Uterus (tissue), 2 donors: Measurements from ENCODE around the gene TBX10.

Source experiments
- CTCF ChIP-seq, 4 experiments: fragments of 200-600 bp in 2 of 4; fragments of 450-650 bp in 2 of 4; sonication (generic) in 2 of 4; IDR thresholded peaks; one replicate each; pipeline ENCODE4 v1.5.1; 2016 to 2019; ENCODE audit warnings: antibody characterized with exemption in 4 of 4, mild to moderate bottlenecking in 2 of 4, moderate library complexity in 1 of 4
- POLR2A ChIP-seq, 2 donors: fragments of 450-650 bp; IDR thresholded peaks; one replicate each; pipeline ENCODE4 v1.6.1; 2016; ENCODE audit warnings: antibody characterized with exemption in 2 of 2, mild to moderate bottlenecking in 1 of 2, moderate library complexity in 1 of 2

DNA sequence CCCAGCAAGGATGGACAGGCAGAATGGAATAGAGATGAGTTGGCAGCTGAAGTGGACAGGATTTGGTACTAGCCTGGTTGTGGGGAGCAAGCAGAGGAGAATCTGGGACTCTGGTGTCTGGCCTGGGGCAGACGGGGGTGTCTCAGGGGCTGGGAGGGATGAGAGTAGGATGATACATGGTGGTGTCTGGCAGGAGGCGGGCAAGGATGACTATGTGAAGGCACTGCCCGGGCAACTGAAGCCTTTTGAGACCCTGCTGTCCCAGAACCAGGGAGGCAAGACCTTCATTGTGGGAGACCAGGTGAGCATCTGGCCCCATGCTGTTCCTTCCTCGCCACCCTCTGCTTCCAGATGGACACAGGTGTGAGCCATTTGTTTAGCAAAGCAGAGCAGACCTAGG, 53.7 kb downstream of the TBX10 start:
- no peak for TF ChIP-seq CTCF (IDR thresholded peaks at IDR 0.05)
- no peak for TF ChIP-seq POLR2A (IDR thresholded peaks at IDR 0.05)
